GM21619 (cell line): ENCODE data around the gene TUBGCP3.
"Not testable (repeated sequence)": the region's sequence is repeated elsewhere in the genome, so short reads cannot be mapped to it uniquely, and the experiment has no call there.

Experiments used
- ATAC-seq: cut with Tn5 transposase; IDR thresholded peaks from one replicate; pipeline ENCODE4 v1.9.1; 2021; ENCODE audit not compliant: unreplicated experiment

TUBGCP3 gene

GRCh38 chr13:112580211-112580610 lies 7.7 kb downstream of the TUBGCP3 start:
- ATAC-seq: no peak

DNA sequence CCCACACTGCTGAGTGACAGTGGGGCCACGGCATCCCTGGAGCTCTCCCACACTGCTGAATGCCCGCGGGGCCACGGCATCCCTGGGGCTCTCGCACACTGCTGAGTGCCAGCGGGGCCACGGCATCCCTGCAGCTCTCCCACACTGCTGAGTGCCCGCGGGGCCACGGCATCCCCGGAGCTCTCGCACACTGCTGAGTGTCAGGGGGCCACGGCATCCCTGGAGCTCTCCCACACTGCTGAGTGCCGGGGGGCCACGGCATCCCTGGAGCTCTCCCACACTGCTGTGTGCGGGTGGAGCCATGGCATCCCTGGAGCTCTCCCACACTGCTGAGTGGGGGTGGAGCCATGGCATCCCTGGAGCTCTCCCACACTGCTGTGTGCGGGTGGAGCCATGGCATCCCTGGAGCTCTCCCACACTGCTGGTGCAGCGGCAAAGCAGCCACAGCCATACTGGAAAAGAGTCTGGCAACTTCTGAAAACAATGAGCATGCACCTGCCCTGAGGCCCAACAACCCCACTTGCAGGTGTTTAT lies 8.6 kb downstream of the TUBGCP3 start:
- no peak for ATAC-seq

DNA sequence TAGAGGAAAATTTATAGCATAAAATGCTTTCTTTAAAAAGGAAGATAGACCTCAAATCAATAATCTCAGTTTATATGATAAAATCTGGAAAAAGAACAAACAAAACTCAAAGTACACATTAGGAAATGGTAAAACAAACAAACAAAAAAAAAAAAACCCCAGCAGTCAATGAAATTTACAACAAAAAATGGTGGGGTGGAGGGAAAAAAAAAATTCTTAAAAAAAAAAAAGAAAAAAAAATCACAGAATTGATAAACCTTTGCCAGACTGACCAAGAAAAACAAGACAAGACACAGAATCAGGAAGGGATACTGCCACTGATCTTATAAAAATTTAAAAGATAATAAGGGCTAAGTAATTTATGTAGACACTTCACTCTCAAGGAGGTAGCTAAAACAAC lies 11.2 kb downstream of the TUBGCP3 start:
- ATAC-seq: no peak

DNA sequence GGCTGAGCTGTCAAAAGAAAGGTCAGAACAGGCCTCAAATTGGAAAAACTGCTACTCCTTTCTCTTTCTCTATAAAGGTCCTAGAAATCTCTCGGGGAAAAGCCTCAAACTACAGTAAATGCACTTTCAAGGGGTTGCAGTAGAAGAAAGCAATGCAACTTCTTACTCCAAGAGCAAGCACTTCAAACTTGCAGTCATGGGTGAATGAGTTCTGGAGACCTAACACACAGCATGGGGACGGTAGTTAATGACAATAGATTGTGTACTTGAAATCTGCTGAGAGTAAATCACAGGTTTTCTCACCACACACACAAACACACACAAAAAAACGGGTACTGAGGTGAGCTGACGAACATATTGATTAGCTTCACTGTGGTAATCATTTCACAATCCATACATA lies 11.8 kb downstream of the TUBGCP3 start:
- ATAC-seq: no peak

DNA sequence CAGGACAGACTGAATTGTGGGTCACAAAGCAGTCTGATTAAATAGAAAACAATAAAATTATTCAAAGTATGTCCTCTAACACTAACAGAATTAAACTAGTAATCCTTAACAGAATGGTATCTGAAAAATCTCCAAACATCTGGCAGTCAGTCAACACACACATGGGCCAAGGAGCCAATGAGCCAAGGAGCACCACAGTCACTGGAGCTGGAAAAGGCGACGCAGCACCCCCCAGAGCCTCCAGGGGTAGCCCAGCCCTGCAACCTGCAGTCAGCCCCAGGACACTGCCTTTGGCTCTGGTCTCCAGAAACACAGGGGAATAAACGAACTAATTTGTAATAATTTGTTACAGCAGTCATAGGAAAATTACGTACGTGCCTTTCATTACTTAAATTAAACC lies 12.3 kb downstream of the TUBGCP3 start:
- no peak for ATAC-seq

DNA sequence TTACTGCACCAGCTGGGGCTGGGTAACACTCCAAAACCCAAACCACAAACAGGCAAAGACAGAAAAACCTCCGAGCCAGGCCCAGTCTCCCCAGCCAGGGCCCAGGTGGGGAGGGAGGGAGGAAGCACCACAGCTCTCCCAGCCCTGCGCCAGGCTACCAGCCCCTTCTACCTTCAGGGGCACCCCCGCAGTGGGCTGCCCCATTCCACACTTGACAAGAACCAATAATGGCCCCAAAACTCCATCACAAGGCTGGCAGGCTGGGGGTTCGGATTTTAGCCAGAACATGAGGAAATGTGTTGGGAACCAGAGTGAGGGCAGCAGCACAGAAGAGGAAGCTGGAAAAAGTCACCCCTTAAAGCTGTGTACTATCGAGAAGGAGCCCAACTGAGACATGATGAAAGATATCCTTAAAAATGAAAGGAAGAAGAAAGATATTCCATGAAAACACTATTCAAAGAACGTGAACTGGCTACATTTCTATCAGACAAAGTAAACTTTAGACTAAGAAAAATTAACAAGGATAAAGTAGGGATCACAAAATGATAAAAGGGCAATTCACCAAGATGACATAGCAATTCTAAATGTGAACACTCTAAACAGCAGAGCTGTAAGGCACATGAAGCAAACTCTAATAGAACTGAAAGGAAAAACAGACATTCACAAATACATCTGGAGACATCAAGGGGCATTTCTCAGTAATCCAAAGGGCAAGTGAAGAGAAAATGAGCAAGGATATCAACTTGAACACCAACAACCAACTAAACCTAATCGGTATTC lies 12.9 kb downstream of the TUBGCP3 start:
- ATAC-seq: no peak

- ATAC-seq: no peak
Observed at GRCh38 chr13:112574416-112574815, 13.5 kb downstream of the TUBGCP3 start.

DNA sequence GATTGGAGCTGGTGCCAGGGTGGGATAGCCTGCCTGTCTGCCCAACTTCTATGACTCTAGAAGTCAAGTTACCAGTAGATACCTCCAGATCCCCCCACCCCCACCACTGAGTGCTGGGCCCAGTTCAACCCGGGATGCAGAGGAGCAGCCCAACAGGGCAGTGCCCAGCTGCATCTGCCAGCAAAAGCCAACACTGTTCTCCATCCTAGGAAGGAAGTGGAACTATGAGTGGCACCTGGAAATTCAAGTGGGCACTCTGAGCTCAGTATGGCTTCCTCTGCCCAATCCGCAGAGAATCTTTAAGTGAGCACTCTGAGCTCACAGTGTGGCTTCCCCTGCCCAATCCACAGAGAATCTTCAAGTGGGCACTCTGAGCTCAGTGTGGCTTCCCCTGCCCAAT lies 14.2 kb downstream of the TUBGCP3 start:
- ATAC-seq: no peak

GRCh38 chr13:112572366-112572765 lies 15.6 kb downstream of the TUBGCP3 start:
- ATAC-seq: no peak

DNA sequence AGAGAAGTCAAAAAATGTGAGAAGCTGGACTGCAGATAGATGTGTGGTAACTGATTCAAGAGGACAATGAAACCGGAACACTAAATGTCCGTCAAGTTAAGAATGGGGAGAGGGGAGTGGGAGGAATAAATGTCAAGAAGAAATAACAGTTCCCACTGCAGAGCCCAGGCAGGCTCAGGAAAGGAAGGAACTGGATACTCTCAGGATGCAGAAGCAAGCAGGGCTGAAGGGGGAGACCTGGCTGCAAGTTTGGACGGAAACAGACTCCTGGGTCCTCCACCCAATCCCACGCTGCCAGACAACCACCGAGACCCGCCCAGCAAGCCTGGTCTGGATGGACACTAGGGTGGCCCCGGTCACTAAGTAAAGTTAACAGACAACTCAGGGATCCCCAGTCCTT lies 18.1 kb downstream of the TUBGCP3 start:
- no peak for ATAC-seq

DNA sequence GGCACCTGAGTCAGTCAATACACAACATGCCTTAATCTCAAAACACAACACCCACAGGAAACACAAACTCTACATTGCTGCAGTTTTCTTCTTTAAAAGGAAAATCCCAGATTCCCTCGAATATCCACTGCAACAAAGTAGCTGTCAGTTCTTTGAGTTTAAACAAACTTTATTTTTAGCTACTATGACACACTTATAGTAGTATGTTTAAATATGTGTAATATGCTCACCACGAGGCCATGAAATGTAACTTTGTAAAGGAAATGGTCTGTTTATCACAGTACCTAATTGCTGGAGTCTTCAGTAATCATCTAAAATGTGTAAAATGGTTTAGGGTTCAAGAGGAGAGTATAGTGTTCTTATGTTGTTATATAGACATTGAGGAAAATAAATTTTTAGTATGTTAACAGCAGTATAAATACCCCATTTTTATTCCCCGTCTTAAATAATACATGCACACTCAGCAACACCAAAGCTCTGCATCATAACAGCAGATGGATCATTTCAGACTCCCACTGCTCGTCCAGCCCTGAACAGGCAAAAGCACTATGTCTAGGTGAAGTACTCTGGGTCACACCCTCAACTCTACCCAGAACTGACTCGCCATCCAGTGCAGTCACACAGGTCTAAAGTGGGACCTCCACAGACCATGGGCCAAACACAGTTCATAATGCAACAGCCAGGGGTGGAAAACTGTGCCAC lies 20.6 kb downstream of the TUBGCP3 start:
- ATAC-seq: no peak

DNA sequence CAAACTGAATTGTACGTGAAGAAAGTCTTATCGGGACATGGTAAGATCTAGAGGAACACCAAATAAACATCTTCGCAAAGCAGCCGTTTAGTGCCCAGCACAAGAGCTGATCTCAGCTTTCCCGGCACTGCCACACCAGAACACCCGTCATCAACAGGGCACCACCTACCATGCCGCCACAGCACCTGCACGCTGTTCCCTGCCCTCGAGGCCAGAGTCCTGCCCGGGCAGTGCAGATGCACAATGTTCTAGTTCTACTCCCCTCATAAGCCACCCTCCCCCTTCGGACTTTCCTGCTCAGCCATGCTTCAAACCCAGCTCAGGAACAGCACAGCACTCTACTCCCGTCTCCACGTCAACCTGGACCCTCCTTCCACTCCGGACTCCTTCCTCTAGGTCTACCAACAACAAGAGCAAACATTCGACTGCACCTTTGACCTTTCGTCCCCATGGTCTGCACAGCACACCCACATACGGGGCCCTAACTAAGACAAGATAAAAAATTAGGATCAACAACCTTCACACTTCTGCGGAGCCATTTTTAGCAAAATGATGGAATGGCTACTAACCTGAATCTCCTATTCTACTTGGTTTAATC lies 25.1 kb downstream of the TUBGCP3 start:
- no peak for ATAC-seq

- ATAC-seq: no peak
Observed at GRCh38 chr13:112562254-112562653, 25.7 kb downstream of the TUBGCP3 start.

DNA sequence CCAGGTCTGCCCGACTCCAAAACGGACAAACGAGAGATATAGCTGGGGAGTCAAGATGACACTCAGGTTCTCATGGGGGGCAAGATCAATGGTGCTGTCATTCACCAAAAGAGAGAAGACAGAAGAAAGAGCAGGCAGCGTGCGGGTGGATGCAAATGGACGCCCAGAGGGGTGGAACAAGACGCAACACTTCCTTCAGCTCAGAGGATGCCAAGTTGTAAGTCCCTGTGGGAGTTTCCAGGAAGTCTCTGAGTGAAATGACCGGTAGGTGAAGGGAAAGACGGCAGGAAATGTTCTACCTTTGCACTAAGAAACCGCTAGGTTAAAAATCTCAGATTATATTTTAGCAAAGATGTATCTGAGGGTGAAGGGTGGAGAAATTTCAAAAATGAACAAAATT lies 26.5 kb downstream of the TUBGCP3 start:
- no peak for ATAC-seq

GRCh38 chr13:112558696-112559418 lies 29.1 kb downstream of the TUBGCP3 start:
- ATAC-seq: no peak

DNA sequence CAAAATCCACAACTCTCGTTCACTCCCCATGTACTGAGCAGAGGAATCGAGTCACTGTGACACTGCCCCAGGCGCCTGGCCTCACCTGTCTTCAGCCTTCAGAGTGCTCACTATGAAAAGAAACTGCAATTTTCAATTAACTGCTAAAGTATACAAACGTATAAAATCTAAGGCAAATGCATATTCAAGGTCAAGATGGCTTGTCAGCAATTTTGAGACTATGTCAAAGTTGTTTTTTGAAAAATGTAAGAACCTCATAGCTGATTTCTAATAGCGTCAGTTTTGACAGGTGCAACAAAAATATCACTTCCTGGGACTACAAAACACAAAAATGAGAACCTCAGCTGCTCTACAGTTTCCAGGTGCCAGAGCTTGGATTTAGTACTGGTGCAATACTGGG lies 31.4 kb downstream of the TUBGCP3 start:
- ATAC-seq: no peak

GRCh38 chr13:112554214-112554850 lies 33.6 kb downstream of the TUBGCP3 start:
- no peak for ATAC-seq

GRCh38 chr13:112548975-112549374 lies 39.0 kb downstream of the TUBGCP3 start:
- ATAC-seq: not testable (repeated sequence)

DNA sequence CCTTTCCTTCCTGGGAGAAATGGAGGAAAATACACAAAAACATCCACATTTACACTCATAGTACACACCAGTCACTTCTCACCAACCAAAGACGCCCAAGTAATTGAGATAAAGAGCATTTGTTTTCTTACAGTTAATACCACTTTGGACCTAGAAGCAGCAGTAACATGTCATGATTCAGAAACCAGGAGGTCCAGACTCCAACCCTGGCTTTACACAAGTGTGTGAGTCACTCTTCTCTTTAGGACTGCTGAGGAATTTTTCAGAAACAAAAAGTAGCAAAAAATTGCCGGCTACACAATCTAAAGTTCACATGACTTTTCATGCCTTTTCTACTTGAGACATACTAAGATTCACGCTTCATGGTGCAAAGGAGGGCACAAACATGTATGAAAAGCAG lies 42.1 kb downstream of the TUBGCP3 start:
- no peak for ATAC-seq

DNA sequence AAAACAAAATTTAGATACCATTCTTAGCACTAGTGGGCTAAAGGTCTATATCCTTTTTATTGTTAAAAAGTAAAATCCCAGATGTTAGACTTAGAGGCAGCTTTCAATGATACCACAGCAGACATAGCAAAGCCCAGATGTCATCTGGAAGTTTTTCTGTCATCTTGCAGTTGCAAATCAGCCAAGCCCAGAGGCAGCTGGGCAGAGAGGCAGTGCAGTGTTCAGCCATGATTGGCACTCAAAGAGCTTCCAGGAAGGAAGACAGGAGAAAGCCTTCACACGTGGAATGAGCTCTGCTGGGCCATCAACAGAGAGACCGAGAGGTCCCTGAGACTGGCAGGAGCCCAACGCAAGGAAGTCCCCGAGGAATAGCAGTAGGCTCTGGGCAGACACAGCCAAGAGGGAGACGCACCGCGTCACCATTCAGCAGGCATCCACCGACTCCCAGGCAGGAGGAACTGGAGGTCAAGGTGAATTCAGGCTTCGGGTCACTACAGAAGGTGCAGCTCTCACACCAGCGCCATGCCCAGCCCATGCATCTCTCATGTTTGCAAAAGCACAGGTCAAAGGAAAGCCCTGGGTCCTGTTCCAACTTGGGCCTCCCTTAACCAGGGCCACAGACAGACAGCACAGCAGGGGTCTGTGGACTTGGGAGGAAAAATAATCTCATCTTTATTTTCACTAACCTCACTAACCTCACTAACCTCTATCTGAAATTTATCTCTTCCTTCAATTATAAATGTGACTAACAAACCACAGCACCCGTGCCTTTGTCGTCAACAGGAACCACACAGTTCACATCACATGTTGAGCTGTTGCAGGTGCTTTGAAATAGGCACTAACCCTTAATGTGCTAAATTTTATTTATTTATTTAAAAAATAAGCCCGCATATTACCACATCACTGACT lies 54.9 kb downstream of the TUBGCP3 start:
- no peak for ATAC-seq
